Skeletal muscle cell (primary cell): ENCODE data around the gene ANKRD13B.
"Not testable (repeated sequence)": the region's sequence is repeated elsewhere in the genome, so short reads cannot be mapped to it uniquely, and the experiment has no call there.

Source experiments
- DNase-seq: peaks from one replicate; pipeline ENCODE4 v3.0.0-alpha.2; 2010; ENCODE audit warnings: low read depth
- H3K4me3 ChIP-seq: 2 replicates; pipeline ENCODE4 v1.5.1; 2011; ENCODE audit warnings: low read depth, mild to moderate bottlenecking, control low read depth, low read length, moderate library complexity

Gene ANKRD13B

GRCh38 chr17:29625037-29625750 is 32.3 kb downstream of the ANKRD13B start:
- no peak for DNase-seq
- H3K4me3 ChIP-seq: no peak overlapping the region

GRCh38 chr17:29627951-29628350 is 35.0 kb downstream of the ANKRD13B start:
- no peak for DNase-seq
- H3K4me3 ChIP-seq: no peak overlapping the region

GRCh38 chr17:29628644-29629043 is 35.7 kb downstream of the ANKRD13B start:
- no peak for DNase-seq
- no peak overlapping the region for H3K4me3 ChIP-seq

GRCh38 chr17:29629839-29630238 is 36.9 kb downstream of the ANKRD13B start:
- no peak for DNase-seq
- no peak overlapping the region for H3K4me3 ChIP-seq

- no peak overlapping the region for H3K4me3 ChIP-seq
- no peak for DNase-seq
Measured at GRCh38 chr17:29630630-29631193, 37.8 kb downstream of the ANKRD13B start.

GRCh38 chr17:29633886-29634285 is 41.0 kb downstream of the ANKRD13B start:
- DNase-seq: no peak
- no peak overlapping the region for H3K4me3 ChIP-seq

- peak; percentile 69 for DNase-seq
- no peak overlapping the region for H3K4me3 ChIP-seq
Measured at GRCh38 chr17:29640413-29640812, 47.5 kb downstream of the ANKRD13B start.

GRCh38 chr17:29640981-29641642 is 48.2 kb downstream of the ANKRD13B start:
- DNase-seq: no peak
- H3K4me3 ChIP-seq: no peak overlapping the region

GRCh38 chr17:29642171-29642611 is 49.3 kb downstream of the ANKRD13B start:
- H3K4me3 ChIP-seq: no peak overlapping the region
- DNase-seq: no peak

GRCh38 chr17:29643817-29644160 is 50.9 kb downstream of the ANKRD13B start:
- H3K4me3 ChIP-seq: no peak overlapping the region
- DNase-seq: no peak

GRCh38 chr17:29645515-29646051 is 52.7 kb downstream of the ANKRD13B start:
- peak; percentile 91 for DNase-seq

GRCh38 chr17:29648005-29648404 is 55.1 kb downstream of the ANKRD13B start:
- no peak overlapping the region for H3K4me3 ChIP-seq
- DNase-seq: no peak

More at GRCh38 chr17:29645515-29646051, 52.7 kb downstream of the ANKRD13B start:
- no peak overlapping the region for H3K4me3 ChIP-seq

- no peak overlapping the region for H3K4me3 ChIP-seq
- DNase-seq: no peak
Measured at GRCh38 chr17:29649359-29649758, 56.4 kb downstream of the ANKRD13B start.

- no peak overlapping the region for H3K4me3 ChIP-seq
- no peak for DNase-seq
Measured at GRCh38 chr17:29650396-29650795, 57.5 kb downstream of the ANKRD13B start.

GRCh38 chr17:29651913-29652312 is 59.0 kb downstream of the ANKRD13B start:
- not testable (repeated sequence) for DNase-seq, H3K4me3 ChIP-seq

GRCh38 chr17:29652976-29653375 is 60.0 kb downstream of the ANKRD13B start:
- DNase-seq: no peak
- H3K4me3 ChIP-seq: no peak overlapping the region

GRCh38 chr17:29653995-29654714 is 61.2 kb downstream of the ANKRD13B start:
- H3K4me3 ChIP-seq: no peak overlapping the region
- DNase-seq: no peak

- H3K4me3 ChIP-seq: no peak overlapping the region
- no peak for DNase-seq
Measured at GRCh38 chr17:29655323-29655722, 62.4 kb downstream of the ANKRD13B start.

GRCh38 chr17:29659155-29659554 is 66.2 kb downstream of the ANKRD13B start:
- no peak for DNase-seq
- no peak overlapping the region for H3K4me3 ChIP-seq

GRCh38 chr17:29661213-29661612 is 68.3 kb downstream of the ANKRD13B start:
- H3K4me3 ChIP-seq: no peak overlapping the region
- no peak for DNase-seq
